HTERT RPE-1 (cell line): Measurements from ENCODE around the gene HINT3.
"Not testable (repeated sequence)": the region's sequence is repeated elsewhere in the genome, so short reads cannot be mapped to it uniquely, and the experiment has no call there.

Experiments used
- in situ Hi-C: fragments of 300-500 bp; cut with MboI; formaldehyde crosslinking; loops from 4 replicates; pipeline ENCODE4 v1.14.3; 2020; ENCODE audit warnings: low sequenced_read_pairs

HINT3 gene

DNA sequence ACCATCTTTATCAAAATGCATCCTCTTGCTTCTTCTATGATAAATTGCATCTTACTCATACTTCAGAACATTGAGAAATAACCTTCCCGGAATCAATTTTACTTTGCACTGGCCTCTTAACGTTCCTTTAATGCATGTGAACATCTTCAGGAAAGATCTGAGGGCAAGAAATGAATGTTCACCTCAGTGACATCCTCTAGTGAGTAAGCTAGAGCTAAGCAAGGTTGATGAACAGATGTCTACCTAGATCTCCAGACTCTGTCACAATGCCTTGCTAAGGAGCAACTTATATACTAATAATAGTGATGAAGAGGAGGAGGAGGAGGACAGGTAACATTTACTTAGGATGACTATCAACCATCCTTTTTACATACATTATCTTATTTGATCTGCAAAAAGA lies 16.8 kb upstream of the HINT3 start:
- in situ Hi-C loops = no loop called here

DNA sequence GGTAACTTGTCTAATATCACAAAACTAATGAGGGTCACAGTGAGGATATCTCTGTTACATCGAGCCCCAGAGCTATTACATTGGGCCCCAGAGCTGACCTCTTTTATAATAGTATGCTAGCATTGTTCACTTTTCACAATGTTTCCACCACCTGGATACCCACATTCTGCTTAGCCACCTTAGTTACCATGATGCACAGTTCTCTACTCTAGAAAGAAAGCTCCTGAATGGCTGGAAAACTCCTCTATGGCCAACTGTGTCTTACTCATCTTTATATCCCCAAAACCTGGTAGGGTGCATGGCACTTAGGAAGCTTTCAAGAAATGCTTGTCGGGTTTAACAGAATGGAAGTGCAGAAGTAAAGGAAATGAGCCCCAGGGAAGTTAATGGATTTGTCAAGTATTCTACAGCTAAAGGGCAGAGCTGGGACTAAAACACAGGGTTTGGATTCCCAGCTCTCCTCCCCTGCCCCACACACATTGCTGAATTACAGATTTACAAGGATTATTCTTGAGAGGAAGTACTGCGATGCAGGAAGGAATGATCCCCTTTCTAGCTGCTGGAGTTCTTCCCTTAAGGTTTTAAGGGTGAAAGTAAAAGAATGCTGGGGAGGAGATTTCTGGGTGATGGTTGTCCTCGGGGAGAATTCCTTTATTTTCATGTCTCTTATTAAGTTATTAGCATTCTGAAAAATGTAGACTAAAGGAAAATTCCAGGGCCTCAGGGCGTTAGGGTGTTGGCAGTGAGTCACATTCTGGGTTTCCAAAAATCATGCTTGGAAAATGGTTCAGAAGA lies 16.1 kb upstream of the HINT3 start:
- in situ Hi-C loops = no loop called here

DNA sequence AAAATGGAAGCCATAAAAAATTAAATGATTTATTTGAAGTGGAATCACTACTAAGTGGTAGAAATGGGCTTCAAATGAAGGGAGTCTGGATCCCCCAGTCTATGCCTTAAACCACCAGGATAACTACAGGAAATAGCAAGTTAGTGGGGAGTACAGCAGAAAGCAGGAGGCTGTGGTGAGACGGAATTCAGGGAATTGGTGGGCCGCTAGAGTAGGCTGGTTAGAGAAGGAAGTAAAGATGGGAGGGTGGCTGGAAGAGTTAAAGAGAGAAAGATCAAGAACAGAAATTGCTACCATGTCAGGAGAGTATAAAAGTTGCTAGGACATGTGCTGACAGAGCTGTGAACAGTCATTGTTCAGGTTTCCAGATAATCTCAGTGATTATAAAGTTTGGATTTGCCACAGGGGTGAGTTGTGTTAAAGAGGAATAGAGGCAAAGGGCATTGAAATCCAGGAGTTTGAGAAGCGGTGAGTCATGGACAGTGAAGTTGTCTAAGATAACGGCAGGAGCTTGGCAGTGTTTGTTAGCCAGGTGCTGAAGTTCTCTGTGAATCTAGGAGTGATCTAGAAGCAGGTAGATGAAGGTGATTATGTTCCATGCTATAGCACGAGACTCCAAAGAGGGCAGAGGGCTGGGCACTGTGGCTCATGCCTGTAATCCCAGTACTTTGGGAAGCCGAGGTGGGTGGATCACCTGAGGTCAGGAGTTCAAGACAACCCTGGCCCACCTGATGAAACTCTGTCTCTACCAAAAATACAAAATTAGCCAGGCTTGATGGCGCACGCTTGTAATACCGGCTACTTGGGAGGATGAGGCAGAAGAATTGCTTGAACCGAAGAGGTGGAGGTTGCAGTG lies 13.7 kb upstream of the HINT3 start:
- in situ Hi-C loops = no loop called here

DNA sequence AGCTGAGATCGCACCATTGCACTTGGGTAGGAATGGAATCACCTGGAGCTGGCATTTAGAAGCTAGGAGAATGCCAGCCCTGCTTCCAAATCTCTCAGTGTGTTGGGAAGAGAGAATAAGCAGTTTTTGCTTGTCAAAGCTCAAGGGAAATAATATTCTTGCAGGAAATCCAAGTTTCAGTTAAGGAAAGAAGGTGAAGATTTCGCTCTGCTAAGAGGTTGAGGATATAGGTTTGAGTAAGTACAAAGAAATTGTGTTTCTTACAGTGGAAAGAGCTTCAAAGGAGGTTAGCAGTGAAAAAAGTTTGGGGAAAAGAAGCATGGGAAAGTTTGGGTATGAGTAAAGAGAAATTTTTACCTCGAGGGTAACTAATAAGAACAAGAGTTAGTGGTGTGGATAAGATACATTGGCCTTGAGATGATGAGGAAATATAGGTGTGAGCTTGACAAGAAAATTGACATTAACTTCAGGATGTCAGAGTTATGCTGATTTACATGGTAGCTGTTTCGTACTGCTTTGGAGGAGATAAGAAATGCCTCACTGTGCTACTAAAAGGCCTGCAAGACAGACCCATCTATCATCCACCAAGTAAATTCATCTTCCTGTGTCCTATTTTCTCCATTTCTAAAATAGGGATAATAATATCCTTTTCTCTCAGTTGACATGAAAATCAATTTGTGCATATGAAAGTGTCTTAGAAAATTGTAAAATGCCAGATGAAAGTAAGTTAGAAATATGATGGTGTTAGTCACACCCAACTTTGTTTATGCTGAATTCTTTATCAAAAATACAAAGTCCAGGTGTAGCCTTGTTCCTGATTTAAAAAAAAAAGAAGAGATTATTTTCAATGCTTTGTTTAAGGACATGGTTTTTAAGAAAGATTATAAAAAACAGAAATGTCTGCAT lies 12.8 kb upstream of the HINT3 start:
- in situ Hi-C loops = no loop called here

DNA sequence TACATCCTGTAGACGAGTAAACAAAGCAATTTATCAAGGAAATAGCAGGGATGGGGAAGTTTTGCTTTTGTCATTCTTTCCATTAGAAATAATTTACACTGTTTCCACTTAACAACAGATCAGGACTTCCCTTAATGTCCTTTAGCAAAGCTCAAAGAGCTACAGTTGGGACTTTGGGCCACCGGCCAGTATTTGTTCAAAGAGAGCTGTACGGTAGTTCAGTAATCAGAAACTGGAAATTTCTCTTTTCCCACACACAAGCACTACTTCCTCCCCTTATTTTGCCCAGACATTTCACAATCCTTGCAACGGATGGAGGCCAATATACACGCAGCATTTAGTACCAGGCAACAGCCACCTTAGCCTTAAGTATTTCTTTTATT lies 12.1 kb upstream of the HINT3 start:
- in situ Hi-C loops = no loop called here

DNA sequence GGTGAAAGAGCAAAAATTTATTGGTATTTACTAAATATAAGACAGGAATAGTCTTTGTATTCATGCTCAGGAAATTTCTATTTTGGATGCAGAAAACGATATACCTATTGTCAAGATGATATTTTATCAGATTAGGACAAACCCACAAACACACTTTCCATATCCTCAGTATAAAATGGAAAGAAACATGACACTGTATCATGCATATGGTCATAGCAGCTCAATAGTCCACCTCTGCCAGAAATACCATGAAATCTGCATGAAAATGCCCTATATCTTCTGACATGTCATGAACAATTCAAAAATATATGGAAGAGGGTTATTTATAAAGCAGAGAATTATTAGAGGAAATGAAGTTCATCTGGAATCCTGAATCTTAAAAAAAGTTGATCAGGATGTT lies 11.7 kb upstream of the HINT3 start:
- in situ Hi-C loops = no loop called here

DNA sequence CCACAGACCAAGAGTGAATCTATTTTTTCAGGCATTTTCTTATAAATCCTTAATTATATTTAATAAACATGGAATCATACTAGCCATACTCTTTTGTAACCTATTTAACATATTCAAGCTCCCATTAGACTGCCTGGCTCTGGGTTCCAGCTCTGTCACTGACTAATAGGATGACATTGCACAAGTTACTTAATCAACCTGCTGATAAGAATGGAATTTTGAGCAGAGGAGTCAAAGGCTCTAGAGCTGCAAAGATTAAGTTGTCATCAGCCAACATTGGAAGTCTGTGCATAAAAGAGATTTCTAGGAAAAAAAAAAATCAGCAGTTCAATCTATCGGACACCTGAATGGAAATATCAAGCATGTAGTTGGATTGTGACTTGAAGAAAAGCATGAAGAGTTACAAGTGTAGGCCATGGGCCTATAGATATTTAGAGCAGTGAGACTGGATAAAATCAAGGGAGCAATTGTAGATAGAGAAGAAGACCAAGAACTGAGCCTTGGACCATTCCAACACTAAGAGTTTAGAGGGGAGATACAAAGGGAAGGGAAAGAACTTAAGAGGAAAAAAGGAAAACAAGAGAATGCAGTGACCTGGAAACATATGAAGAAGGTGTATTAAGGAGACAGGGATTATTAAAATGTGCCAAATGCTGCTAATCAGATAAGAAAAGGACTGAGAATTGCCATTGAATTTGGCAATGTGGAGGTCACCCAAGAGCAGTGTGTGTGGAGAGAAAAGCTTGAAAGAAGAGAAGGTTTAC lies 11.0 kb upstream of the HINT3 start:
- in situ Hi-C loops = no loop called here

DNA sequence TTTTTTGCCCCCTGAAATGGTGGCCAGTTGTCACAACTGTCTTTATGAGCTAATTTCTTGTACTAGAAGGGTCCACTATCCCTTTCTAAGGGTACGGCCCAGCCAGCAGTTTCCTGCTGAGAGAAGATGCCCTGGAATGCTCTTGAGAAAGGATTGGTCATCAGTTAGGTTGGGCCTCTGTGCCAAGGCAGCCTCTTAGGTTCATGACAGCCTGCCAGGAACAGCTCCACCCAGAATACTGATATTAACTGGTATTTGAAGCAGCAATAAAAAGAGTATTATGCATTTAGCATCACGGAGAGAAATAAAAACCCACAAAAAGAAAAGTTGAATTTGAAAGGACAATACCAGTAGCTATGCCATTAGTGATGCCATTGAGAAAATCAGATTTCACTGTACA lies 9.0 kb upstream of the HINT3 start:
- in situ Hi-C loops = no loop called here

DNA sequence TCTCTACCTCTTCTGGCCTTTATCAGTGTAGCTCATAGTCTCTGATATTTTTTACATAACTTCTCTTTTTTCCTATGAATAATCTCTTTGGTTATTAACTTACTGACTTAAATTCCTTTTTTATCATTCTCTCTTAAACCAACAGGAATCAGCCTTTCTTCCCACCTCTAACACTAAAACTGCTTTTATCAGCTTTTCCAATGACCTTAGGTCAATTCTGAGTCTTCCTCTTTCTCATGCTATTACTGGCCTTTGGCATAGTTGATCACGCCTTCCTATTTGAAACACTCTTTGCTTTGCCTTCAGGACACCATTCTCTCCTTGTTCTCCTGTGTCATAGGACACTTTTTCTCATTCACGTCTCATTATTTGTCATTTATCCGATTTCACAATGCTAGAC lies 8.1 kb upstream of the HINT3 start:
- in situ Hi-C loops = no loop called here

DNA sequence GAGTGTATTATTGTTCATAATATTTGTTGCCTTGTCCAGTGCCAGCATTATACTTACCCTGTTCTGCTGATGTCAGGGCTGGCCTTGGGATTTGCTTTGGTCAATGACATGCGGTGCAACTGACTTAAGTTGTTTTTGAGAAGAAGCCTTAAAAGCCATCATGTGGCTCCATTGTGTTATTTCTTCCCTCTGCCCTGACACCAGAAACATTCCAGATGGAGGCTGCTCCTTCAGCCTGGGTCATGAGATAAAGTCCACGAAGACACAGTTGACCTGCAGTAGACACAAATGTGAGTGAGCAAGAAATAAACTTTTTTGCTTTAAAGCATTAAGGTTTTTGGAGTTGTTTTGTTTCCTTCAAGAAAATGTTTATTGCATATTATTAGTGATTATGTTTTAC lies 7.5 kb upstream of the HINT3 start:
- in situ Hi-C loops = no loop called here

DNA sequence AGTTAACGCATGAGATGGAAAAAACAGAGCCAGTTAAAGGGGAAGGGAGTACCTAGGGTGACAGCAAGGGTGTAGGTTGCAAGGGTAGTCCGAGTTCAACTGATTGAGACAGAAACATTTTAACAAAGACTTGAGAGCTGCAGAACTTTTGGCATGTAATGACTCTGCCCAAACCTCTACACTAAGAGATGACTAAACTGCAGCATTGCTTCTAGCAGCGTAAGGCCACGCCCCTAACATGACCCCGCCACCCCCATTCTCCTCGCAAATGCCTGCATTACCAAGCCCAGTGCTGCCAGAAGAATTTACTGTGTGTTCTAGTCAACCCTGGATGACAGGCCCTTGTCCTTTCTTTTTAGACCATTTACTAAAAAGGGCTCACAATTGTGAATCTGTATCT lies 6.3 kb upstream of the HINT3 start:
- in situ Hi-C loops = no loop called here

DNA sequence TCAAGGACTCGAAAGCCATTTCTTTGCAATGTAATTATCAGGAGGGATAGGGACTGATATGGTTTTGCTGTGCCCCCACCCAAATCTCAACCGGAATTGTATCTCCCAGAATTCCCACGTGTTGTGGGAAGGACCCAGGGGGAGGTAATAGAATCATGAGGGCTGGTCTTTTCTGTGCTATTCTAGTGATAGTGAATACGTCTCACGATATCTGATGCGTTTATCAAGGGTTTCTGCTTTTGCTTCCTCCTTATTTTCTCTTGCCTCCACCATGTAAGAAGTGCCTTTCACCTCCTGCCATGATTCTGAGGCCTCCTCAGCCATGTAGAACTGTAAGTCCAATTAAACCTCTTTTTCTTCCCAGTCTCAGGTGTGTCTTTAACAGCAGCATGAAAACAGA lies 5.9 kb upstream of the HINT3 start:
- in situ Hi-C loops = not testable (repeated sequence)

DNA sequence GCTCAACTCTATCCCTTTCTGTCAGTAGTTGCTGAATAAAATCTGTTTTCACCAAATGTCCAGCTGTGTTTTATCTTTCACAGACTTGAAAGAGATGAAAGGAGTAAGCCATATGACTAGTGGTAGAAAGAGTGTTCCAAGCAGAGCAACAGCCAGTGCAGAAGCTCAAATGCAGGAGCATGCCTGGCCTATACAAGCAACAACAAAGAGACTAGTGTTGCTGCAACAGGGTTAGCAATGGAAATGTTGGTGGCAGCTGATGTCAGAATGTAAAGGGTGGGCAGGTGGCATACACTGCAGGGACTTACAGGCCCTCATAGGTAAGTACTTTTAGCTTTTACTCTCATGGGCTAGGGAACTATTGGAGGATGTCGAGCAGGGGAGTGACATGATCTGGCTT lies 5.2 kb upstream of the HINT3 start:
- in situ Hi-C loops = no loop called here

DNA sequence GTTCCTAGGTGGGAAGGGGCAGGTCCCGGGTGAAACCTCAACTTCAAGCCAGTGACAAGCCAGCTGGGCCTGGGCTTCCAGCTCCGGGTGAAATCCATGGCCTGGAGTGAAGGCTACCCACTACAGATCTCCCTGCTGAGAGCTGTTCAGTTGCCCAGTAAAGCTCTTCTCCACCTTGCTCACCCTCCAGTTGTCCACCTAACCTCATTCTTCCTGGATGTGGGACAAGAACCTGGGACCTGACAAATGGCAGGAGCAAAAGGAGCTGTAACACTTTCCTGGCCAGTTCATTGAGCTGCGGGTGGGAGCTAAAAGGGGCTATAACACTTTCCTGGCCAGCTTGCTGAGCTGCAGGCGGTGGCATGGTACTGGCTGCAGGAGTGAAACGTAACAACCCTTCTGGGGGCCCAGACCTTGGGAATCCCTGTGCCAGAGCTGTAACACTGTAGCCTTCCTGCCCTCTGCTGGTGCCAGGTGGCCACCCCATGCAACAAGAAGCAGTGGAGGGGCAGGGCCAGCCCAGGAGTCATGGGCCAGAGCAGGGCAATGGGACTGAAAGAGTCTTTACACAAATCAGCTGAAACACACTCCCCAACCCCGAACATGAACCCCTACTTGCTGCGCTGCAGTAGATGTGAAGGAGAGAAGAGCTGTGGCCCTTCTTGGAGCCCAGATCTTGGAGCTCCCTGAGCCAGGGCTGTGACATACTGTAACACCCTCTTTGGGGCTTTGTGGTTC lies 3.6 kb upstream of the HINT3 start:
- in situ Hi-C loops = no loop called here

DNA sequence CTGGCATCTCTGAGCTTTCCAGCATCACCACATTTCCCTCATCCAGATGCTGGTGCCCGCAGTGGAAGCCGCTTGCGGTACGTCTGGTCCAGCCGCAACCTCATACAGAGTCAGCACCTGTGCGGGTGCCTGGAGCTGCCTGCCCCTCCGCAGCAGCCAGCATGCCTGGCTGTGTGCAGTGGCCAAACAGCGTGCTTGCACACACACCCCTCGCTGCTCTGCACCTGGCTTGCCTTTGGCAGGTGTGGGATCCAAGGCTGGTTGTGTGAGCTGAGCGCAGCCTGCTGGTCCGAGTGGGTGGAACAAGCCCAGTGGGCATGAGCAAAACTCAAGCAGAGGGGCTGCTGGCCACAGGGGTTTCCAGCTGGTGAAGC lies 3.1 kb upstream of the HINT3 start:
- in situ Hi-C loops = no loop called here

DNA sequence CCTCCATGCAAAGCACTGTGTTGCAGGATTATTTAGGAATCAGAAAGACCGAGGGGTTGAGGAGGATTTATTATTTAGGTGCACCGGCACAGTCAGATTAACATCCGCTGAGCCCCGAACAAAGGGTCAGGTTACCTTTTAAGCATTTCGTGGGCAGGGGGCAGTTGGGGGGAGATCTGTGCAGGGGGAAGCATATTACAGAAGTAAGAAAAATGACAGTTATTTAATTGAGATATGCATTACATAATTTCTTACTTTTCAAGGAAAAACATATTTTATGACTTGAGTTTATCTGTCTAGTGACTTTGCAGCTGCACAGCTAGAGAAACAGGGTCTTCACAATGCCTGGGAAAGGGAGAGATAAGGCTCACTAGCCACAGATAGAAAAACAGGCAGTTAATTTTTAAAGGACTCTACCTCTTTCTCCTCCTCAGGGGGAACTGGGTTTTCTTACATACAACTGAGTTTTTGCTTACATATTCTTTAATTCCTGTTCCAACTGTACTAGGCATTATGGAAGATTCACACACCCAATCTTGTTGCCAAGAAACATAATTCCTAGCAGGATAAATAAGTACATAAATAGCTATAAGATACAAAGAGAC lies 1.7 kb upstream of the HINT3 start:
- in situ Hi-C loops = no loop called here

DNA sequence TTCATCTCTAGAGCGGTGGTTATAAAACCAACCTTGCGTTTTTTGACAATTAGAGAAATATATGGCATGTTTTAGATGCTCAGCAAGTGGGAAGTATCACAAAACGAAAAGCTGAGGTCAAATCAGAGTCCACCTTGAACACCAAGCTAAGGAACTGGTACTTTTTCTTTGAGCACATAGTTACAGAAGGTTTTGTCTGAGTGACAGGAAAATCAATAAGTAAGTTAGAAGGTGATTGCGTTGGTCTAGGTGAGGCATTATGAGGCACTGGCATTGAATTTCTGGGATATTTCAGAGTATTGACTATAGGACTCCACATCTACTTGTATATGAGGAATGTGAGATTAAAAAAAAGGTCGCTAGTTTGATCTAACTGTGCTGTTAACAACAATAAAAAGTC lies 597 bp upstream of the HINT3 start:
- in situ Hi-C loops = no loop called here

DNA sequence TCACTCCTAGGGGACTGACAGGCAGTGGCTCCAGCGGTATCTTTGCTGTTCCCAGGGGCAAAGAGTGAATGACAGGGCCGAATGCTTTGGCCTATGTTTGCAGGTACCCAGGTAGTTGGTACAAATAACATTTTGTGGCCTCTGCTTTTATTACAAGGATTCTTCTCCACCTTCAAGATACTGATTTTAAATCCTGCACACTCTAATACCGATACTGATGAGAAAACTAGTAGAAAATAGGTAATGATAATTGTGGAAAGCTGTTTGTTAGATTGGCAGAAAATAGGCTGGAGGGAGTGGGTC lies 772 bp downstream of the HINT3 start:
- in situ Hi-C loops = no loop called here

DNA sequence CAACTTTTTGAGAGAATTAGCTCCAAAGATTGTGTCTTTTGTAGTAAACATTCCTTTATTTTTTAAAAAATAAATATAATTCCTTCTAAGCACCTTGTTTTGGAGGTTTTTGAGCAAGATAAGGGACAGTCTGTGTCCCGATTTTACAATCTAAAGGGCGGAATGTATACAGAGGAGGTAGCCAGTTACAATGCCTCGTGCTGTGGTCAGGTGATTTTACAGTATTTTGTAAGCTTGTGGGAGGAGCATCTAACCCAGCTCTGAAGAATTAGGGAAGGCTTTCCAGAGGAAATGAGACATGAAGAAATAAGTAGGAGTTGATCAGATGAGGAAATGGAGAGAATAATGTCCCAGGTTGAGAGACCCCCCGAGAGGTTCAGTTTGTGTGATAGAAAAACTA lies 1.3 kb downstream of the HINT3 start:
- in situ Hi-C loops = no loop called here

DNA sequence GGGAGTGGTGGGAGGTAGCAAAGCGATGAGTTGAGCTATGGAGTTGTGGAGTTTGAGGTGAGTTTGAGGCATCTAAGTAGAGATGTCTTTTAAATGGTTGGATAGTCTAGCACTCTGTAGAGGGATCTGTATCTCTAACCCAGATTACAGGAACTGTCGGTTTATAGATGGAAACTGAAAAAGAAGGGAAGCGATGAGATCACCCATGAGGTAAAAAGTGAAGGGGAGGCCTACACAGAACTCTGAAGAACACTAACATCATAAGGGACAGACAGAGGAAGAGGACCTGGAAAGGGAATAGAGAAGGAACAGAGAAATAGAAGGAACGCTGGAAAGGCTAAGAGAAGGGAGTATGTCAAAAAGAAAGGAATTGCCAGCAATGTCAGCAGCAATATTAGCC lies 2.5 kb downstream of the HINT3 start:
- in situ Hi-C loops = no loop called here
